Measurements from ENCODE around the gene FAM217A.
"Not testable (repeated sequence)": the region's sequence is repeated elsewhere in the genome, so short reads cannot be mapped to it uniquely, and the experiment has no call there.

The FAM217A gene

GRCh38 chr6:4078691-4079471 lies at the start of gene FAM217A:
FAM217A (minus strand) TSS chr6:4079137; CDS start chr6:4077414, 1,723 bp downstream.
- no peak for DNase-seq

GRCh38 chr6:4128072-4128471 lies 49.1 kb upstream of the FAM217A start:
- no peak for DNase-seq

- no peak for DNase-seq
Measured at GRCh38 chr6:4125933-4126864, 47.3 kb upstream of the FAM217A start.

GRCh38 chr6:4125500-4125899 lies 46.6 kb upstream of the FAM217A start:
- no peak for DNase-seq

- DNase-seq = no peak
Measured at GRCh38 chr6:4124351-4124750, 45.4 kb upstream of the FAM217A start.

GRCh38 chr6:4115741-4116140 lies 36.8 kb upstream of the FAM217A start:
- DNase-seq = no peak

- DNase-seq = no peak
Measured at GRCh38 chr6:4114123-4114522, 35.2 kb upstream of the FAM217A start.

- no peak for DNase-seq
Measured at GRCh38 chr6:4113649-4114048, 34.7 kb upstream of the FAM217A start.

GRCh38 chr6:4112366-4112765 lies 33.4 kb upstream of the FAM217A start:
- no peak for DNase-seq

GRCh38 chr6:4109363-4109815 lies 30.5 kb upstream of the FAM217A start:
- not testable (repeated sequence) for DNase-seq

GRCh38 chr6:4108561-4109093 lies 29.7 kb upstream of the FAM217A start:
- DNase-seq = no peak

- no peak for DNase-seq
Measured at GRCh38 chr6:4107873-4108272, 28.9 kb upstream of the FAM217A start.

- DNase-seq = no peak
Measured at GRCh38 chr6:4105980-4106536, 27.1 kb upstream of the FAM217A start.

- DNase-seq = no peak
Measured at GRCh38 chr6:4103929-4104328, 25.0 kb upstream of the FAM217A start.

- no peak for DNase-seq
Measured at GRCh38 chr6:4102687-4103244, 23.8 kb upstream of the FAM217A start.

GRCh38 chr6:4101298-4101697 lies 22.4 kb upstream of the FAM217A start:
- no peak for DNase-seq

- DNase-seq = no peak
Measured at GRCh38 chr6:4100655-4101054, 21.7 kb upstream of the FAM217A start.

GRCh38 chr6:4093288-4093687 lies 14.4 kb upstream of the FAM217A start:
- no peak for DNase-seq

GRCh38 chr6:4091941-4092340 lies 13.0 kb upstream of the FAM217A start:
- DNase-seq = no peak

- not testable (repeated sequence) for DNase-seq
Measured at GRCh38 chr6:4090043-4090442, 11.1 kb upstream of the FAM217A start.

GRCh38 chr6:4088704-4089103 lies 9.8 kb upstream of the FAM217A start:
- no peak for DNase-seq

- DNase-seq = no peak
Measured at GRCh38 chr6:4085332-4085700, 6.4 kb upstream of the FAM217A start.

All from stimulated activated naive CD4-positive, alpha-beta T cell treated with Interleukin-2 at 50 U/mL for 16 hours (primary cell).